Neural cell (in vitro differentiated cells): ENCODE data around the gene GBA2. TPM values are rescaled to one million over a fixed set of nuclear protein-coding genes. Genes with fewer than 3 reads are reported as not detected.

Experiments
- H2AFZ ChIP-seq: fragments of 200-600, 300-800 bp; sonication (generic), shearing (Covaris generic); 2 replicates; pipeline ENCODE4 v1.6.0; 2014; ENCODE audit warnings: low read depth, mild to moderate bottlenecking, antibody characterized with exemption, low read length, moderate library complexity
- H3F3A ChIP-seq: fragments of 200-600 bp; shearing (Covaris generic); 2 replicates; pipeline ENCODE4 v1.6.1; 2016; ENCODE audit warnings: mild to moderate bottlenecking, moderate library complexity, mixed read lengths, antibody characterized with exemption, low read length; ENCODE audit not compliant: insufficient read depth, poor library complexity, severe bottlenecking
- H3K27ac ChIP-seq: fragments of 200-600, 300-800 bp; sonication (generic), shearing (Covaris generic); 2 replicates; pipeline ENCODE4 v1.5.1; 2014; ENCODE audit warnings: mild to moderate bottlenecking, low read length, moderate library complexity
- H3K27me3 ChIP-seq: fragments of 300-800, 200-600 bp; sonication (generic), shearing (Covaris generic); 2 replicates; pipeline ENCODE4 v1.6.0; 2014; ENCODE audit warnings: mild to moderate bottlenecking, low read depth, low read length, moderate library complexity; ENCODE audit not compliant: insufficient read depth
- H3K36me3 ChIP-seq: fragments of 300-800, 200-600 bp; sonication (generic), shearing (Covaris generic); 2 replicates; pipeline ENCODE4 v1.5.1; 2014; ENCODE audit warnings: mild to moderate bottlenecking, antibody characterized with exemption, low read length, moderate library complexity; ENCODE audit not compliant: insufficient read depth
- H3K4me2 ChIP-seq: fragments of 300-800, 200-600 bp; sonication (generic), shearing (Covaris generic); 2 replicates; pipeline ENCODE4 v1.6.0; 2014; ENCODE audit warnings: mild to moderate bottlenecking, low read length
- H3K4me3 ChIP-seq: fragments of 300-800, 200-600 bp; sonication (generic), shearing (Covaris generic); 2 replicates; pipeline ENCODE4 v1.5.1; 2014; ENCODE audit warnings: mild to moderate bottlenecking, low read length, moderate library complexity
- H3K79me2 ChIP-seq: fragments of 200-600 bp; shearing (Covaris generic); replicated peaks from 2 replicates; pipeline ENCODE4 v1.6.0; 2014; ENCODE audit warnings: mild to moderate bottlenecking, low read length, moderate library complexity; ENCODE audit not compliant: insufficient read depth
- H3K9ac ChIP-seq: fragments of 300-800, 200-600 bp; sonication (generic), shearing (Covaris generic); 2 replicates; pipeline ENCODE4 v1.6.1; 2016; ENCODE audit warnings: mild to moderate bottlenecking, low read length, mixed read lengths
- H3K9me2 ChIP-seq: fragments of 200-600 bp; shearing (Covaris generic); 2 replicates; pipeline ENCODE4 v1.6.1; 2016; ENCODE audit warnings: mild to moderate bottlenecking, low read length, mixed read lengths; ENCODE audit not compliant: insufficient read depth
- H3K9me3 ChIP-seq: fragments of 200-600, 300-800 bp; sonication (generic), shearing (Covaris generic); 2 replicates; pipeline ENCODE4 v1.6.1; 2016; ENCODE audit warnings: mild to moderate bottlenecking, mixed run types, low read length, moderate library complexity, mixed read lengths
- H4K20me1 ChIP-seq: fragments of 200-600 bp; shearing (Covaris generic); 2 replicates; pipeline ENCODE4 v1.6.1; 2016; ENCODE audit warnings: mild to moderate bottlenecking, mixed run types; ENCODE audit not compliant: insufficient read depth
- CTCF ChIP-seq: fragments of 450-650 bp; IDR thresholded peaks from 2 replicates; pipeline ENCODE4 v1.5.1; 2014; ENCODE audit warnings: antibody characterized with exemption, mild to moderate bottlenecking, moderate library complexity; ENCODE audit not compliant: poor library complexity, severe bottlenecking
- EP300 ChIP-seq: fragments of 450-650 bp; conservative IDR thresholded peaks from 2 replicates; pipeline ENCODE4 v1.6.1; 2014; ENCODE audit warnings: antibody characterized with exemption, mild to moderate bottlenecking, moderate library complexity; ENCODE audit not compliant: poor library complexity, severe bottlenecking
- EZH2 ChIP-seq: fragments of 200-600, 300-800 bp; shearing (Covaris generic), sonication (generic); IDR thresholded peaks from 2 replicates; pipeline ENCODE4 v1.6.1; 2014; ENCODE audit warnings: antibody characterized with exemption, low read length, borderline replicate concordance, mild to moderate bottlenecking; ENCODE audit not compliant: insufficient read depth, poor library complexity, severe bottlenecking
- MXI1 ChIP-seq: fragments of 450-650 bp; conservative IDR thresholded peaks from 2 replicates; pipeline ENCODE4 v1.6.1; 2014; ENCODE audit warnings: antibody characterized with exemption, mild to moderate bottlenecking; ENCODE audit not compliant: poor library complexity, severe bottlenecking
- POLR2AphosphoS5 ChIP-seq: IDR thresholded peaks from 2 replicates; pipeline ENCODE4 v1.6.1; 2012
- RAD21 ChIP-seq: fragments of 450-650 bp; conservative IDR thresholded peaks from 2 replicates; pipeline ENCODE4 v1.6.1; 2014; ENCODE audit warnings: antibody characterized with exemption, mild to moderate bottlenecking, moderate library complexity
- REST ChIP-seq: IDR thresholded peaks from 2 replicates; pipeline ENCODE4 v1.6.1; 2012; ENCODE audit warnings: borderline replicate concordance
- SMC3 ChIP-seq: fragments of 450-650 bp; conservative IDR thresholded peaks from 2 replicates; pipeline ENCODE4 v1.6.1; 2014; ENCODE audit warnings: antibody characterized with exemption, mild to moderate bottlenecking, moderate library complexity; ENCODE audit not compliant: poor library complexity
- TAF1 ChIP-seq: IDR thresholded peaks from 2 replicates; pipeline ENCODE4 v1.6.1; 2012; ENCODE audit warnings: low read depth
- polyA plus RNA-seq: library from polyadenylated mRNA; depleted of rRNA; stranded (reverse); fragments of >200 nt; gene quantifications from 2 replicates; pipeline ENCODE4 v1.2.3, GENCODE V29; 2014

The GBA2 gene
- polyA plus RNA-seq, 1 donor from 2014 or later = 113 TPM

- H4K20me1 ChIP-seq = no peaks in the 10 kb centered on the region
- no peaks in the 10 kb centered on the region for H3K9me2 ChIP-seq
- H3K4me2 ChIP-seq = no peak overlapping the region
- no peaks in the 10 kb centered on the region for H3K36me3 ChIP-seq
- no peaks in the 10 kb centered on the region for H3K79me2 ChIP-seq
- no peak overlapping the region for H3K4me3 ChIP-seq
- no peak overlapping the region for H2AFZ ChIP-seq
- no peaks in the 10 kb centered on the region for H3F3A ChIP-seq
- no peaks in the 10 kb centered on the region for H3K9me3 ChIP-seq
- H3K9ac ChIP-seq = no peak overlapping the region
- TF ChIP-seq CTCF (no peak), RAD21 (no peak), TAF1 (no peak), EZH2 (no peak), MXI1 (no peak), EP300 (no peak), SMC3 (no peak), REST (no peak), POLR2AphosphoS5 (no peak)
- no peaks in the 10 kb centered on the region for H3K27me3 ChIP-seq
- H3K27ac ChIP-seq = no peak overlapping the region
Measured at GRCh38 chr9:35795695-35796094, 46.7 kb upstream of the GBA2 start.

- Histone ChIP-seq H4K20me1 (no peaks in the 10 kb centered on the region), H3K4me3 (no peak overlapping the region), H3K27ac (no peak overlapping the region), H3K9me2 (no peaks in the 10 kb centered on the region), H3K36me3 (no peaks in the 10 kb centered on the region), H3K9me3 (no peaks in the 10 kb centered on the region), H3K4me2 (no peak overlapping the region), H3K27me3 (no peaks in the 10 kb centered on the region), H3F3A (no peaks in the 10 kb centered on the region), H3K79me2 (no peaks in the 10 kb centered on the region), H2AFZ (no peak overlapping the region), H3K9ac (no peak overlapping the region)
- TF ChIP-seq TAF1 (no peak), EP300 (no peak), CTCF (no peak), REST (no peak), POLR2AphosphoS5 (no peak), SMC3 (no peak), EZH2 (no peak), MXI1 (no peak), RAD21 (no peak)
Measured at GRCh38 chr9:35793461-35793860, 44.4 kb upstream of the GBA2 start.
